GM12878 (cell line): ENCODE results near the gene ARHGAP15. TPM values are rescaled to one million over a fixed set of nuclear protein-coding genes. Genes with fewer than 3 reads are reported as not detected.

Source experiments
- ATAC-seq: fragments of 200-7000 bp; cut with Tn5 transposase; 3 replicates; pipeline ENCODE4 v1.9.1; 2020; ENCODE audit warnings: mild to moderate bottlenecking, moderate library complexity
- BruUV-seq: library from RNA; stranded (reverse); fragments of 400-500 nt; replicated peaks from 2 replicates; lab custom pipeline; 2021; lab: Mats Ljungman, UMichigan
- CTCF ChIA-PET: fragments of 300-600 bp; sonication (Branson Sonifier 250); formaldehyde crosslinking; extraction: SDS; loops from one replicate; lab custom pipeline; 2021; ENCODE audit warnings: inconsistent platforms; lab: Yijun Ruan, JAX
- POLR2A ChIA-PET: fragments of 350-600 bp; formaldehyde crosslinking; extraction: SDS; loops from one replicate; lab custom pipeline; 2021; ENCODE audit warnings: inconsistent platforms; lab: Charles Lee
- RAD21 ChIA-PET: fragments of 300-600 bp; sonication (Branson Sonifier 250); formaldehyde crosslinking; loops from one replicate; lab custom pipeline; 2023; ENCODE audit warnings: antibody characterized with exemption; ENCODE audit not compliant: unreplicated experiment; lab: Charles Lee
- SMC1A ChIA-PET: fragments of 300-600 bp; sonication (Branson Sonifier 250); formaldehyde crosslinking; loops from one replicate; lab custom pipeline; 2023; ENCODE audit not compliant: unreplicated experiment, uncharacterized antibody; lab: Charles Lee
- DNase-seq: peaks from one replicate; pipeline ENCODE4 v3.0.0-alpha.2; 2011; ENCODE audit warnings: low read depth, low spot score
- FAIRE-seq: peaks from 3 replicates; lab custom pipeline; 2011; peaks lifted over from hg19 to GRCh38; lab: Jason Lieb, UNC
- H2AFZ ChIP-seq: 2 replicates; pipeline ENCODE4 v1.6.0; 2011; ENCODE audit warnings: low read depth, low read length, control low read depth; ENCODE audit not compliant: control insufficient read depth
- H3K27ac ChIP-seq: 2 replicates; pipeline ENCODE4 v1.5.1; 2011; ENCODE audit warnings: control low read depth; ENCODE audit not compliant: control insufficient read depth, insufficient read depth
- H3K27me3 ChIP-seq, 2 experiments: replicated peaks in 1 of 2; 2 replicates each; pipeline versions ENCODE4 v1.6.0 to v1.6.1; 2011; ENCODE audit warnings: low read length in 1 of 2; ENCODE audit not compliant: control insufficient read depth in 2 of 2, insufficient read depth in 2 of 2
- H3K36me3 ChIP-seq, 2 experiments: 2 replicates each; pipeline ENCODE4 v1.5.1; 2011; ENCODE audit warnings: low read length in 1 of 2; ENCODE audit not compliant: control insufficient read depth in 2 of 2, insufficient read depth in 2 of 2
- H3K4me1 ChIP-seq: 2 replicates; pipeline ENCODE4 v1.6.1; 2011; ENCODE audit warnings: mild to moderate bottlenecking, low read length, moderate library complexity, mixed read lengths; ENCODE audit not compliant: control insufficient read depth, insufficient read depth
- H3K4me2 ChIP-seq: 2 replicates; pipeline ENCODE4 v1.6.0; 2011; ENCODE audit warnings: control low read depth; ENCODE audit not compliant: control insufficient read depth, insufficient read depth
- H3K4me3 ChIP-seq: fragments of 200-600 bp; sonication (generic); 2 replicates; pipeline ENCODE4 v1.5.1; 2016
- H3K79me2 ChIP-seq: 2 replicates; pipeline ENCODE4 v1.6.0; 2011; ENCODE audit warnings: low read length; ENCODE audit not compliant: control insufficient read depth, insufficient read depth
- H3K9ac ChIP-seq: 2 replicates; pipeline ENCODE4 v1.8.0; 2011; ENCODE audit warnings: low read length, control low read depth, mixed read lengths; ENCODE audit not compliant: control insufficient read depth, insufficient read depth
- H3K9me3 ChIP-seq: replicated peaks from 3 replicates; pipeline ENCODE4 v1.5.1; 2011; ENCODE audit warnings: mild to moderate bottlenecking, low read length; ENCODE audit not compliant: control insufficient read depth, insufficient read depth
- H4K20me1 ChIP-seq: 2 replicates; pipeline ENCODE4 v1.6.0; 2011; ENCODE audit not compliant: control insufficient read depth, insufficient read depth
- BHLHE40 ChIP-seq, 2 experiments: fragments of 450-650 bp in 1 of 2; IDR thresholded peaks; 2 replicates each; pipeline ENCODE4 v1.6.1; 2011 to 2017; ENCODE audit warnings: low read depth in 2 of 2, borderline replicate concordance in 1 of 2, improper control_type of control experiment in 1 of 2, low read length in 1 of 2, mild to moderate bottlenecking in 1 of 2
- CHD2 ChIP-seq: IDR thresholded peaks from 2 replicates; pipeline ENCODE4 v1.6.1; 2011; ENCODE audit warnings: low read depth, low read length, improper control_type of control experiment, borderline replicate concordance
- JUNB ChIP-seq: IDR thresholded peaks from 2 replicates; pipeline ENCODE4 v1.6.1; 2016; ENCODE audit warnings: antibody characterized with exemption, mild to moderate bottlenecking
- KAT2A ChIP-seq: conservative IDR thresholded peaks from 2 replicates; pipeline ENCODE4 v1.6.1; 2011; ENCODE audit warnings: low read depth, low read length; ENCODE audit not compliant: control insufficient read depth
- MEF2A ChIP-seq: IDR thresholded peaks from 2 replicates; pipeline ENCODE4 v1.6.1; 2011; ENCODE audit warnings: low read depth, mild to moderate bottlenecking, low read length, moderate library complexity; ENCODE audit not compliant: insufficient read depth
- MTA2 ChIP-seq: fragments of 450-650 bp; IDR thresholded peaks from 2 replicates; pipeline ENCODE4 v1.6.1; 2016; ENCODE audit warnings: low read depth, mild to moderate bottlenecking, moderate library complexity
- NR2C1 ChIP-seq: fragments of 450-650 bp; IDR thresholded peaks from 2 replicates; pipeline ENCODE4 v1.6.1; 2017; ENCODE audit warnings: antibody characterized with exemption, mild to moderate bottlenecking, moderate library complexity
- PBX3 ChIP-seq: IDR thresholded peaks from 2 replicates; pipeline ENCODE4 v1.6.1; 2011; ENCODE audit warnings: mild to moderate bottlenecking, low read depth, low read length, moderate library complexity; ENCODE audit not compliant: insufficient replicate concordance
- RBBP5 ChIP-seq: fragments of 200-600 bp; sonication (generic); conservative IDR thresholded peaks from 2 replicates; pipeline ENCODE4 v1.6.1; 2016
- SP1 ChIP-seq: IDR thresholded peaks from one replicate; pipeline ENCODE4 v1.6.1; 2011; ENCODE audit warnings: low read depth, low read length
- ZBTB11 ChIP-seq: fragments of 450-650 bp; formaldehyde crosslinking; IDR thresholded peaks from 2 replicates; pipeline ENCODE4 v1.5.0; 2022; ENCODE audit warnings: mild to moderate bottlenecking, missing genetic modification characterization
- ZNF592 ChIP-seq: fragments of 450-650 bp; IDR thresholded peaks from 2 replicates; pipeline ENCODE4 v1.6.1; 2017; ENCODE audit warnings: mild to moderate bottlenecking, moderate library complexity
- ZSCAN29 ChIP-seq: fragments of 450-650 bp; IDR thresholded peaks from 2 replicates; pipeline ENCODE4 v1.6.1; 2017; ENCODE audit warnings: mild to moderate bottlenecking, moderate library complexity
- WGBS: methylation state at CpG from one replicate; pipeline ENCODE4 v1.1.6; 2016; ENCODE audit warnings: low lambda C conversion rate; ENCODE audit not compliant: insufficient replicate concordance, insufficient coverage; ENCODE audit errors: missing lambda C conversion rate; 5-methylcytosine and 5-hydroxymethylcytosine counted together
- in situ Hi-C: fragments of 300-500 bp; cut with MboI; formaldehyde crosslinking; loops from 9 replicates; pipeline ENCODE4 v1.14.3; 2018; ENCODE audit warnings: mixed read lengths
- intact Hi-C: fragments of 100-400 bp; cut with micrococcal nuclease; formaldehyde crosslinking; loops from one replicate; pipeline ENCODE4 v1.14.2; 2022; ENCODE audit not compliant: unreplicated experiment
- polyA plus RNA-seq, 11 experiments: library from polyadenylated mRNA; depleted of rRNA in 4 of 11; unstranded in 6 of 11; stranded (reverse) in 5 of 11; fragments of >200 nt; fragmentation: Nextera tagmentation in 4 of 11; fragmentation: Illumina TruSeq in 1 of 11; extraction: Ambion mirVana in 4 of 11; extraction: Trizol in 1 of 11; gene quantifications; 1 replicate in 1 of 11; 2 replicates in 10 of 11; pipeline versions ENCODE4 v1.2.1 to v1.2.3, GENCODE V29; 2011 to 2016; ENCODE audit warnings: inconsistent platforms in 2 of 11, missing spikeins in 2 of 11, low read depth in 1 of 11
- total RNA-seq, 4 experiments: library from RNA; depleted of rRNA in 3 of 4; stranded (reverse); fragments of >200 nt in 3 of 4; fragmentation: Illumina TruSeq in 1 of 4; extraction: Trizol in 1 of 4; gene quantifications; 2 replicates each; pipeline versions ENCODE4 v1.2.1 to v1.2.3, GENCODE V29; 2013 to 2021

The ARHGAP15 gene
- total and polyA plus RNA-seq, 10 of the 15 experiments (the other 5 are each of a cell fraction or from before 2014, with no cell fraction given) = 38.0 to 92.6 (median 66.7) TPM

- no peak overlapping the region for H3K27ac ChIP-seq
- no peak for TF ChIP-seq RBBP5
- no peak for TF ChIP-seq ZNF592
- no peak for TF ChIP-seq ZSCAN29
- TF ChIP-seq MTA2 = no peak
- no peak for TF ChIP-seq CHD2
- TF ChIP-seq MEF2A = no peak
- TF ChIP-seq JUNB = no peak
- no peak for TF ChIP-seq ZBTB11 (CRISPR knock-in tag)
- no peak for TF ChIP-seq PBX3
- TF ChIP-seq KAT2A = no peak
- no peak for TF ChIP-seq BHLHE40 (IDR thresholded peaks at IDR 0.05; ENCODE audit: borderline replicate concordance in 1 of 2, low read depth in 2 of 2, low read length in 1 of 2)
- no peak for TF ChIP-seq NR2C1
- no peak for TF ChIP-seq SP1
- TF ChIP-seq, all 136 proteins: peak for 0
- H3K9me3 ChIP-seq = no peaks in the 10 kb centered on the region
- RAD21 ChIA-PET = interaction anchor here (1.3 to 5.1 kb wide), 4 partner anchors 18 to 99 kb away, joined by 3 to 43 read pairs (median 18); no protein-coding TSS in a partner anchor
- no peak overlapping the region for H3K4me2 ChIP-seq
- SMC1A ChIA-PET = interaction anchor here (0.8 to 9.1 kb wide), 7 partner anchors 10 to 93 kb away, joined by 3 to 110 read pairs (median 16); partner anchors contain the start of gene ARHGAP15
- peaks cover 6% of the 10 kb centered on the region for H3K4me1 ChIP-seq
- no peak overlapping the region for H3K9ac ChIP-seq
- 100% methylated on average over 2 of the region's 2 CpGs for WGBS
- intact Hi-C loops (no loop called here), in situ Hi-C loops (no loop called here)
- POLR2A ChIA-PET = no interaction called here
- H3K4me3 ChIP-seq = no peak overlapping the region
- H3K79me2 ChIP-seq = peaks cover 11% of the 10 kb centered on the region
- no peak for ATAC-seq
- no TSS peak for BruUV-seq
- H3K27me3 ChIP-seq = no peaks in the 10 kb centered on the region
- no peak overlapping the region for H2AFZ ChIP-seq
- FAIRE-seq = no peak
- 0 out of 2 replicates have a peak, but pooled peaks cover 3% of the 10 kb centered on the region for H4K20me1 ChIP-seq
- peaks cover 0 to 10% of the 10 kb centered on the region in 2 experiments; a peak in 3 of 4 replicates for H3K36me3 ChIP-seq
- CTCF ChIA-PET = interaction anchor here (1.0 to 8.8 kb wide), 11 partner anchors 8 to 125 kb away, joined by 3 to 83 read pairs (median 5); partner anchors contain the start of gene ARHGAP15
- no peak for DNase-seq
Measured at GRCh38 chr2:143159486-143159840, 30.2 kb downstream of the ARHGAP15 start.
